ENCODE measurements around the gene GLIS1.
"Not testable (repeated sequence)": the region's sequence is repeated elsewhere in the genome, so short reads cannot be mapped to it uniquely, and the experiment has no call there.

Gene GLIS1

DNA sequence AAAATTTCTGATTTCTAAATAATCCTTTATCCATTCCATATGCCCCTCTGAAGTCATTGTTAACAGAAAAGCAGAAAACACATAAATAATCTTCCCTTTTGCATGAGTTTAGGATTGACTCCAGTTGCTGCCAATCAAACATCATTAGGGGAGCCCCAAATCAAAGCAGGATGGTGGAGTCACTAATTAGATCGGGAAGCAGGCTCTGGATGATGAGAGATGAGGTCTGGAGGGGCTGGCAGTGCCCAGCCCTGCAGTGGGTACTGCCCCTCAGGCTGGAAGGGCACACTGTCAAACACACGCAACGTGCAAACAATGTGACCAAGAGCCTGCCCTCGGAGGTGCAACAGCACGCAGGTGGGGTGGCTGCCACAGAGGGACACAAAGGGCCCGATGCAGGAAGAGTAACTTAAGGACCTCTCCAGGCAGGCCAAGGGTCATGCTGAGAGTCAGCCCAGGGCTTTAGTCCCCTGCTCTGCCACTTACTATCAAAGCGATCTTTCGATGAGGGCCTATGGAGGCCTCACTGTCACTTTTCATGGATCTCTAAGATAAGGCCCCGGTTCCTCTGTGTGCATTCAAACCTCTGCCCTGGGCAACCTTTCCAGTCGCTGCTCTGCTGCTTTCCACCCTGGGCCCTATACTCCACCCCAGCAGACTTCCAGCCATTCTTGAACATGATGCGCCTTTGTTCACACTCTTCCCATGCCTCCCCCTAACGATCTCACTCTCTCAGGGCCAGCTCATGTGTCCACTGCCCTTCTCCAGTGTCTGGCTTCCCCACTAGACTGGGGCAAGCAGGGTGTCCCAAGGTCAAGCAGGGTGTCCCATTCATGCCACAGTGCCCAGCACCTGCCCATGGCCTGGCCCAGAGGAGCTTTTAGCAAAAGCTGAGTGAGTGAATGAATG is 180.9 kb downstream of the GLIS1 start:
- no peak for DNase-seq

DNA sequence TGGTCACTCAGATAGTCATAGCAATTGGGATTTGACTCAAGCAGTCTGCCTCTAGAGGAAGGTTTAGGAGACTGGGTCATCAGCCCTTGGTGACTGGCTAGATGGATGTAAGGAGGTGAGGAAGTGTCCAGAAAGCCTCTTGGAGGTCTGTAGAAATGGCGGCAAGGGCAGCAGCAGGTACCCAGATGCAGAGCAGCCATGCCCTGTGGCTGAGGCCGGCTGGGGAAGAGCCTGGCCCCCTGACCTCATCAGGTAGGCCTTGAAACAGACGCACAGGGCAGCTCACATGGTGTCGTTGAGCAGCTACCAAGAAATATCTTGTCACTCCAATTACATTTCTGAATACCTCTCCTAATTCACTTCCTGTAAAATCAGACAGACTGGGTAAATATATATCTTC is 181.6 kb downstream of the GLIS1 start:
- no peak for DNase-seq

- no peak for DNase-seq
Measured at GRCh38 chr1:53556657-53557227, 182.2 kb downstream of the GLIS1 start.

- DNase-seq: not testable (repeated sequence)
Measured at GRCh38 chr1:53555620-53556326, 183.2 kb downstream of the GLIS1 start.

GRCh38 chr1:53554592-53555305 is 184.2 kb downstream of the GLIS1 start:
- DNase-seq: no peak

GRCh38 chr1:53553734-53554509 is 185.0 kb downstream of the GLIS1 start:
- no peak for DNase-seq

- DNase-seq: no peak
Measured at GRCh38 chr1:53552981-53553733, 185.8 kb downstream of the GLIS1 start.

DNA sequence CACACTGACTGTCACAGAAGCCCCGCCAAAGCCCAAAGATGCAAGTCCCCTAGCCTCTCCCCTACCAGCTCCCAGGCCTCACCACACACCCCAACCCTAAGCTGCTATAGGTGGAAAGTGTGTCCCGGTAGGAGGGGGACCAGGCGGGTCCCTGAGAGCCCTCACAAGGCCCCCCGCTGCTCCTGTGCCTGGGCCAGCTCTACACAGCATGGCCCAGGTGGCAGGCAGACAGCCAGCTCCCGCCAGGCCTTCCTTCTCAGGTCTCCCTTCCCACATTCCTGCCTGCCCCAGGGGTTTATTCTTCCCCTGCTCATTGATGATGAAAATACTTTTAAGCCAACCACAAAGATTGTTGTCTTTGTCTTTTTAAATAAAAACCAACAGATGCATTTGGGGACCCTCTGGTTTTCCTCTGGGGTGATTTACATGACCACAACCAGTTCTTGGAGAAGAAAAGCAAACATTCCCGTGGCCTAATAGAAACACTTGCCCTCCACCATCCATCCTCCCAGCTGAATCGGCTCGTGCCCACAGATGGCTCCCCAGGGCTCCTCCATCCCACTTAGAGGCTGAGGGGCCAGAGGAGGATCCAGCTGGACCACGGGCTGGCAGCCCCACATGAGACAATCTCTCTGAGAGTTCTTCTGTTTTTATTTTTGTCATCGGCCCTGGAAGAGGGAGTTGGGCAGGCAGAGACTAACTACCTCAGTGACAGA is 186.7 kb downstream of the GLIS1 start:
- DNase-seq: no peak

DNA sequence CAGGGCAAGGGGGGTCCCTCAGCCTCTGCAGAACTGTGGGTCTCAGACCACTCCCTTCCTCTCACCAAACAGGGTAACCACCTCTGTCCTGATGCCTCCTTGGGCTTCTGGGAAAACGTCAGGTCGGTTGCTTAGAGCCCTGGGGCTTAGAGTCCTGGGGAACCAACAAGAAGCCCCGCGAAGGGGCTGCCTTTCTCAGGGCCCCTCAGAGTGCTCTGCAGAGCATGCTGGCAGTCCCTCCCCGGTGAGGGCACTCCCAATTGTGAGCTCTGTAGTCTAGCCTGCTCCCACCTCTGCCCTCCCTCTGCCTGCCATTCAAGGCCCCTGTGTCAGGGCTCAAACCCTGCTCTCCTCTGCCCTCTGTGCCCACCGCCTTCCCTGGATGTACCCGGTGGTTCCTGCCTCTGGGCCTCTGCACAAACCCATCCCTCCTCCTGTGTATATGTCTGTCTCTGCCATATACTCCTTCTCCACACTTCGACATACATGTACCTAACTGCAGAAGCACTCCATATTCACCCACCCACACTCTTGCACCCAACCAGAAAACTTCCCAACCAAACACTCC is 187.5 kb downstream of the GLIS1 start:
- DNase-seq: no peak

DNA sequence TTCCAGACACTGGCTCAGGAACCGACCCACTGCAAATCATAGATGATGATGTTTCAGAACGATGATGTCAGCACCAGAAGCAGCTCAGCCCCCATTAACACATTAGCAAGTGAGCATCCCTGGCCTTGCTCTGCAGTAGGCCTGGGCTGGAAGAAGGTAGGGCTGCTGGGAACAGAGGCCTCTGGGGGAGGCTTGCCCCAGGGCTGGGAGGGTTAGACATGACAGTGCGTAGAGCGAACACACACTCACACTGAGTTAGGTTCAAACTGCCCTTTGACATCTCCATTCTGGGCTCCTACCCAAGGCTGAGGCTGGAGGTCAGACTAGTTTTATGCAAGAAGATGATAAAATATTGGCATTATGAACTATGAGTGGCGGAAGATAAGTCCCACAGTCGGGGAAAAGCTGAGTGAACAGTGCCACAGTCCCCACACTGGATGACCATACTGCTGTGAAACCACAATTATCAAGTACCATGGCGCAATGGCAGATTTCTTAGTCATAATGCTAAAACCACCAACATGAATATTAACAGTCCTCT is 188.7 kb downstream of the GLIS1 start:
- DNase-seq: no peak

- DNase-seq: no peak
Measured at GRCh38 chr1:53549781-53550180, 189.2 kb downstream of the GLIS1 start.

GRCh38 chr1:53549287-53549686 is 189.7 kb downstream of the GLIS1 start:
- DNase-seq: no peak

- no peak for DNase-seq
Measured at GRCh38 chr1:53548031-53548491, 190.9 kb downstream of the GLIS1 start.

DNA sequence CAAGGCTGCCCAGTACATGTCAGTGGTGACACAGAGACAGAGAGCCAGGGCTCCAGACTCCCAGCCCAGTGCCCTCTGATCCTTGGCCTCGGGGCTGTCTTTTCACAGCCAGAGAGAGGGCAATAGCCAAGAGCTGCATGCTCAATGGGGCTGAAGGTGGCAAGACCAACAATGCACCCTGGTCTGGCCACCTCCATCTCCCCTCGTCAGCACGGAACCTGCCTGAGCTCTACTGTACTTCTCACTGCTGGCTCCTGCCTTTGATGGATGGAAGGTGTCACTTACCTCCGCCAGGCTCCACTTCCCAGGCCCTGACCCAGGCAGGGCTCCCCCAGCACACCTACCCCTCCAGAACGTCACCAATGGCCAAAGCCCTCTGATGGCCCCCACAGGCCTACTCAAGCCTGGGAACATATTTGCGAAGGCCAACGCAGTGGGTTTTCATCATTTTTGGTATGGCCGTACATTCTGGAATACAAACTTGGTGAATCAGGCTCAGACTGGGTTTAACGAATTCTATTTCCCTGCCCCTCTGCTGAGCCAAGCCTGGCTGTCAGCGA is 191.7 kb downstream of the GLIS1 start:
- DNase-seq: no peak

DNA sequence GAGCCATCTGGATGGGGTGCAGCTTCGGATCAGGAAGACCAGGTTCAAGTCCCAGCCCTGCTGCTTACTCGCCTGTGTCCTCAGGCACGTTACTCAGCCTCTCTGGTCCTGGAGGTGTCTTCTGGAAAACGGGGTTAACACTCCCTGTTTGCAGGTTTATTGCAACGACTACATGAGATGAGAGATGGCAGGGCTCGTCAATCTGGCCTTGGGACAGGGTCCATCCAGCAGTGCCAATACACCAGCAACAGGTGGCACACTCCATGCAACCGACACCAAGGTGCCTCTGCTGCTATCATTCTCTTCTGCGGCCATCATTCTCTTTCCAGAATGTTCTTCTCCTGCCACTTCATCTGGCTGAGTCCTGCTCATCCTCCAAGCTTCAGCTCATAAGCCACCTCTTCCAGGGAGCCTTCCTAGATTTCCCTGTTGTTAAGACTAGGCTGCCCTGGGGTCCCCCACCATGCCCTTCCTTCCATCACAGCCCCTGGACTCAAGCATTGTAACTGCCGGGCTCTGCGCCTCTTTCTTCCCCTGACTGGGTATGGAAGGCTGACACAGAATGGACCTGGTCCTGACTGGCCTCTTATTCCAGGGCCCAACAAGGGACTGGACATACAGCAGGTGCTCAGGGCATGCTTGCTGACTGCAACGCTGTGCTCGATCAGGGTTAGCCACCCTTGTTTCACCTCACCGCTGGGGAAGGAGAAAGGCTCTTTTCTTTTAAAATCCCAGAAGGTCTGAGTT is 192.4 kb downstream of the GLIS1 start:
- no peak for DNase-seq

- no peak for DNase-seq
Measured at GRCh38 chr1:53545663-53546408, 193.1 kb downstream of the GLIS1 start.

DNA sequence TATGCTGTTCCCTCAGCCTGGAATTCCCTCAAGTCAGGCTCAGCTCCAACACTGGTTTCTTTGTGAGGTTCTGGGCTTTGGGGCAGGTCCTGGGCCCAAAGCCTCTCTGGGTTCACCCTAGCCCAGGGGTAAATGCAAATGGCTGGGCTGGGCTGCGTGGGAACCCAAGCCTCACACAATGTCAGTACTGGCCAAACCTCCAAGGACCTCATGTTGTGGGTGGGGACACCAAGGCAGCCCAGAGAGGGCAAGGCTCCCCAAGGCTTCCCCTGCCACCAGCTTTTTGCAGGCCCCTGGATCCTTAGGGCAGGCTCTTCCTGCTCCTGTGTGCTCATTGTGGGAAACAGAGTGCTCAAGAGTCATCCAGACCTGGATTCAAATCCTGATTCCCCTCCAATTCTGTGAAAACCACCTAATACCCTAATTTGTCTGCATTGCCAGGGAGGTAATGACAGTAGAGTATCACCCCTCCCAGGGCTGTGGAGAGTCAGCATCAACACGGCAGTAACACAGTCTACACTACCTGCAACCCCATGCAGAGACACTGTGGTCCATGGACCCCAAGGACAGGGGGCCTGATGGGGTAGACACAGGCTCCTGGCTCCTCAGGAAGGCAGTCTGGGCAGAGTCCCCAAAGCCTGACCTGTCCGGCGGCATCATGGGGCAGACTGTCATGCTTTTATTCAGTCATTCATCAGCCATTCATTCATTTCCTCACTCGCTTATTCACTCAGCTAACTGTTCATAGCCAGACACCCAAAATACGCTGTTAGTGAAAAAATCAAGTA is 194.0 kb downstream of the GLIS1 start:
- no peak for DNase-seq

Measured in cerebellar nuclear complex (tissue), 1 donor.